Erythroblast (primary cell): ENCODE measurements around the gene SLC38A7.

Source experiments
- GATA1 ChIP-seq: IDR thresholded peaks from 2 replicates; pipeline ENCODE4 v1.6.1; 2011; ENCODE audit warnings: low read depth, mild to moderate bottlenecking, control low read depth, low read length, moderate library complexity
- POLR2A ChIP-seq: IDR thresholded peaks from 2 replicates; pipeline ENCODE4 v1.6.1; 2011; ENCODE audit warnings: mild to moderate bottlenecking, low read length

- TF ChIP-seq POLR2A (no peak), GATA1 (no peak)
Observed at GRCh38 chr16:58635502-58635901, 49.1 kb downstream of the SLC38A7 start.
